Measurements from ENCODE around the gene CD99. TPM values are rescaled to one million over a fixed set of nuclear protein-coding genes. Genes with fewer than 3 reads are reported as not detected.

Gene CD99
- total RNA-seq, 1 donor, result 455 TPM

DNA sequence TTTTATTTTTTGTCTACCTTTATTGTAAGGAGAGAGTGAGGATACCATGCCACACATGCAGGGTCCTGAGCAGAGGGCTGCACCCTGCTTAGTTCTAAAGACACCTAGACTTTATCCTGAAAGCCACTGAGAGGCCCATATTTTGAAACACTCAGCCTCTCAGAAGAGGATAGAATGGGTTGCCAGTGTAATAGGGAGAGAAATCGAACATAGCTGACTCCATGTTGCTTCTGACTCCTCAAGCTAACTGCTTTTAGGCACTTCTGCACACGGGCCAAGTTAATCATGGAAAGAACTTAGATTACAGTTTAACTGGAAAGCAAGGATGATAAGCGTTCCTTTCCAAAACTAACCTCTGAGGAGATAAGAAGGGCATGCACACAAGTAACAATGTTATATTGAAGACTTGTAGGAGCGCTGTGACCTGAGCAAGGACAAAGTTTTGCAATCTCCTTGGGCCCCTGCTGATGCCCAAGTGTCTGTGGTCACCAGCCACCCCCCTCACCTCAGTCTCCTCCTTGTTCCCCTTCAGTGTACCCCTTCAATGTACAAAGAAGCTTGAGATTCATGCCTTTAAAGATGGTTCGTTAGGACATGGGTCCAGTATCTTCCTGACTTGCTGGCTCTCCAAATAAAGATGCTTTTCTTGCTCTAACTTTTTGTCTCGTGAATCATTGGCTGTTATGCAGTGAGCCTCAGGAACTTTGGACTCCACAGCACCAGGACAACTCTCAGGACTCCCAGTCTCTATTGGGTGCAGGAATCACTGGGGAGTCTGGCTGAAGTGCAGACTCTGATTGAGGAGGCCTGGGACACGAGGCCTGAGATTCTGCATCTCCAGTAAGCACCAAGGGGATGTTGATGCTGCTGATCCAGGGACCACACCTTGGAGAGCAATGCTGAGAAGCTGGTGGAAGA is 25.4 kb upstream of the CD99 start:
- Histone ChIP-seq H3K4me2 (ENCODE audit: insufficient read depth, low read length) (no peak overlapping the region), H3K9me3 (ENCODE audit: low read depth, low read length) (no peaks in the 10 kb centered on the region), H2AFZ (ENCODE audit: low read length) (no peak overlapping the region), H3K4me3 (ENCODE audit: insufficient read depth, low read length) (no peak overlapping the region), H3K4me1 (ENCODE audit: insufficient read depth, low read length) (peaks cover 9% of the 10 kb centered on the region), H4K20me1 (ENCODE audit: insufficient read depth, low read length) (no peaks in the 10 kb centered on the region), H3K27ac (ENCODE audit: low read depth, low read length) (no peak overlapping the region), H3K27me3 (ENCODE audit: insufficient read depth, low read length) (no peaks in the 10 kb centered on the region), H3K79me2 (ENCODE audit: insufficient read depth, low read length) (no peaks in the 10 kb centered on the region), H3K36me3 (ENCODE audit: insufficient read depth, low read length) (no peaks in the 10 kb centered on the region)
- TF ChIP-seq, protein P1, sequence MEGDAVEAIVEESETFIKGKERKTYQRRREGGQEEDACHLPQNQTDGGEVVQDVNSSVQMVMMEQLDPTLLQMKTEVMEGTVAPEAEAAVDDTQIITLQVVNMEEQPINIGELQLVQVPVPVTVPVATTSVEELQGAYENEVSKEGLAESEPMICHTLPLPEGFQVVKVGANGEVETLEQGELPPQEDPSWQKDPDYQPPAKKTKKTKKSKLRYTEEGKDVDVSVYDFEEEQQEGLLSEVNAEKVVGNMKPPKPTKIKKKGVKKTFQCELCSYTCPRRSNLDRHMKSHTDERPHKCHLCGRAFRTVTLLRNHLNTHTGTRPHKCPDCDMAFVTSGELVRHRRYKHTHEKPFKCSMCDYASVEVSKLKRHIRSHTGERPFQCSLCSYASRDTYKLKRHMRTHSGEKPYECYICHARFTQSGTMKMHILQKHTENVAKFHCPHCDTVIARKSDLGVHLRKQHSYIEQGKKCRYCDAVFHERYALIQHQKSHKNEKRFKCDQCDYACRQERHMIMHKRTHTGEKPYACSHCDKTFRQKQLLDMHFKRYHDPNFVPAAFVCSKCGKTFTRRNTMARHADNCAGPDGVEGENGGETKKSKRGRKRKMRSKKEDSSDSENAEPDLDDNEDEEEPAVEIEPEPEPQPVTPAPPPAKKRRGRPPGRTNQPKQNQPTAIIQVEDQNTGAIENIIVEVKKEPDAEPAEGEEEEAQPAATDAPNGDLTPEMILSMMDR (IDR thresholded peaks at IDR 0.05; ENCODE audit: extremely low read depth, low read depth, low read length), result no peak
- DNase-seq (ENCODE audit: insufficient read length, low spot score, missing footprints), result no peak

DNA sequence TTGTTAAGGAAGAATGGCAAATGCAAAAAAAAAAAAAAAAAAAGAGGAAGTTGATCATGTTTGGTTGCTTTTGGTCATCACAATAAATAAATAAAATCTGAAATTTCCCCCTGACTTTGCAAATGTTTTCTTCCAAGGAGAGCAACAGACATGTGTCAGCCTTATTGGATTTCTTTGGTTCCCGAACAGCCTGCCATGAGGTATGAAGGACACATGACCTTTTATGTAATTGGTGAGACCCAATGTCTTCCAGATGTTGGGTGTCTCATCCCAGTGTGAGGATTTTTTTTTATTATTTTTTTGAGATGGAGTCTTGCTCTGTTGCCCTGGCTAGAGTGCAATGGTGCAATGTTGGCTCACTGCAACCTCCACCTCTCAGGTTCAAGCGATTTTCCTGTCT is 24.6 kb upstream of the CD99 start:
- Histone ChIP-seq H3K27ac (ENCODE audit: low read depth, low read length) (no peak overlapping the region), H3K4me2 (ENCODE audit: insufficient read depth, low read length) (no peak overlapping the region), H3K27me3 (ENCODE audit: insufficient read depth, low read length) (no peaks in the 10 kb centered on the region), H3K9me3 (ENCODE audit: low read depth, low read length) (no peaks in the 10 kb centered on the region), H3K79me2 (ENCODE audit: insufficient read depth, low read length) (no peaks in the 10 kb centered on the region), H2AFZ (ENCODE audit: low read length) (no peak overlapping the region), H4K20me1 (ENCODE audit: insufficient read depth, low read length) (no peaks in the 10 kb centered on the region), H3K36me3 (ENCODE audit: insufficient read depth, low read length) (no peaks in the 10 kb centered on the region), H3K4me3 (ENCODE audit: insufficient read depth, low read length) (no peak overlapping the region), H3K4me1 (ENCODE audit: insufficient read depth, low read length) (peaks cover 9% of the 10 kb centered on the region)
- TF ChIP-seq, protein P1 (IDR thresholded peaks at IDR 0.05; ENCODE audit: extremely low read depth, low read depth, low read length), result no peak
- DNase-seq (ENCODE audit: insufficient read length, low spot score, missing footprints), result no peak

DNA sequence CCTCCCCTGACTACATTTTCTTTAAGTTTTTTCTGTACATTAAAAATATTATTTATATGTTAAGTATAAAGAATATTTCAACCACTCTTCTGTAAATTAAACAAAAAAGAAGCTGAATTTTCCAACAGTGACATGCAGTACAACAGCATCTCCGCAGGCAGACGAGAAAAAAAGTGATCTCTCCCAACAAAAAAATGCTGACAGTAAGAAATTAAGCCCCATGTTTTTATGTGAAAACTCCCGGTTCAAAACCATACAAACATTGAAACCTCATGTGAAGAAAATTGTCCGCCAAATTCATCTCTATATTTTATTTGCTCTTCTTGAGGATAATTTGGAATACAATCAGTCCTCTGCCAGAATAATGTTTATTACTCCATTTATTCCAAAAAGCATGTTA is 20.1 kb upstream of the CD99 start:
- Histone ChIP-seq H4K20me1 (ENCODE audit: insufficient read depth, low read length) (no peaks in the 10 kb centered on the region), H2AFZ (ENCODE audit: low read length) (no peak overlapping the region), H3K27ac (ENCODE audit: low read depth, low read length) (no peak overlapping the region), H3K4me3 (ENCODE audit: insufficient read depth, low read length) (no peak overlapping the region), H3K36me3 (ENCODE audit: insufficient read depth, low read length) (no peaks in the 10 kb centered on the region), H3K4me2 (ENCODE audit: insufficient read depth, low read length) (no peak overlapping the region), H3K4me1 (ENCODE audit: insufficient read depth, low read length) (no peaks in the 10 kb centered on the region), H3K27me3 (ENCODE audit: insufficient read depth, low read length) (peaks cover 2% of the 10 kb centered on the region), H3K79me2 (ENCODE audit: insufficient read depth, low read length) (no peaks in the 10 kb centered on the region), H3K9me3 (ENCODE audit: low read depth, low read length) (no peaks in the 10 kb centered on the region)
- no peak for DNase-seq (ENCODE audit: insufficient read length, low spot score, missing footprints)
- TF ChIP-seq, protein P1 (IDR thresholded peaks at IDR 0.05; ENCODE audit: extremely low read depth, low read depth, low read length), result no peak

DNA sequence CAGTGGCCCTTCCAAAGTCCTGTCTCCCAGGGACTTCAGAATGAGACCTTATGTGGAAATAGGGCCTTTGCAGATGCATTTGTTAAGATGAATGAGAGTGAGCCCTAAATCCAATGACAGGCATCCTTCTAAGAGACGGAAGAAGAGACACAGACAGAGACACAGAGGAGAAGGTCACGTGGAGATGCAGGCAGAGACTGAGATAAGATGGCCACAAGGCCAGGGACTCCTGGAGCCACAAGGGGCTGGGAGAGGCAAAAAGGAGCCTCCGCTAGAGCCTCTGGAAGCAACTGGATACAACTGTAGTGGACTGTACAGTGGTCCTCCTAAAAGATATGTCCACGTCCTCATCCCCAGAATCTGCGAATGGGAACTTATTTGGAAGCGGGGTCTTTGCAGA is 19.0 kb upstream of the CD99 start:
- H2AFZ ChIP-seq (ENCODE audit: low read length), result no peak overlapping the region
- no peaks in the 10 kb centered on the region for H3K36me3 ChIP-seq (ENCODE audit: insufficient read depth, low read length)
- H4K20me1 ChIP-seq (ENCODE audit: insufficient read depth, low read length), result no peaks in the 10 kb centered on the region
- DNase-seq (ENCODE audit: insufficient read length, low spot score, missing footprints), result no peak
- no peaks in the 10 kb centered on the region for H3K79me2 ChIP-seq (ENCODE audit: insufficient read depth, low read length)
- no peaks in the 10 kb centered on the region for H3K9me3 ChIP-seq (ENCODE audit: low read depth, low read length)
- H3K27ac ChIP-seq (ENCODE audit: low read depth, low read length), result no peak overlapping the region
- peaks cover 5% of the 10 kb centered on the region for H3K4me1 ChIP-seq (ENCODE audit: insufficient read depth, low read length)
- H3K4me3 ChIP-seq (ENCODE audit: insufficient read depth, low read length), result no peak overlapping the region
- H3K4me2 ChIP-seq (ENCODE audit: insufficient read depth, low read length), result no peak overlapping the region
- TF ChIP-seq, protein P1 (IDR thresholded peaks at IDR 0.05; ENCODE audit: extremely low read depth, low read depth, low read length), result no peak
- H3K27me3 ChIP-seq (ENCODE audit: insufficient read depth, low read length), result peaks cover 2% of the 10 kb centered on the region

All from osteoblast (primary cell).